GM23338 (cell line): Measurements from ENCODE around the gene ABR. TPM values are rescaled to one million over a fixed set of nuclear protein-coding genes. Genes with fewer than 3 reads are reported as not detected.
A peak's percentile ranks its signal among the peaks of the same experiment; 100 is the strongest.

Experiments
- ATAC-seq: fragments of 200-7000 bp; cut with Tn5 transposase; 3 replicates; pipeline ENCODE4 v1.9.1; 2020
- DNase-seq: peaks from one replicate; pipeline ENCODE4 v3.0.0-alpha.2; 2015; ENCODE audit warnings: low spot score
- H2AFZ ChIP-seq: fragments of 200-600 bp; sonication (generic); 2 replicates; pipeline ENCODE4 v1.8.0; 2016; ENCODE audit warnings: antibody characterized with exemption, mild to moderate bottlenecking, moderate library complexity
- H3F3A ChIP-seq: fragments of 200-600 bp; sonication (generic); replicated peaks from 2 replicates; pipeline ENCODE4 v1.8.0; 2017; ENCODE audit warnings: antibody characterized with exemption, mixed run types, low read depth
- H3K27ac ChIP-seq: fragments of 200-600 bp; sonication (generic); 2 replicates; pipeline ENCODE4 v1.6.1; 2016; ENCODE audit warnings: low read depth
- H3K27me3 ChIP-seq: fragments of 200-600 bp; sonication (generic); 2 replicates; pipeline ENCODE4 v1.8.0; 2016; ENCODE audit warnings: mild to moderate bottlenecking, mixed run types, moderate library complexity; ENCODE audit not compliant: insufficient read depth
- H3K36me3 ChIP-seq: fragments of 200-600 bp; sonication (generic); 2 replicates; pipeline ENCODE4 v1.8.0; 2016; ENCODE audit warnings: mild to moderate bottlenecking; ENCODE audit not compliant: insufficient read depth
- H3K4me1 ChIP-seq: fragments of 200-600 bp; sonication (generic); 2 replicates; pipeline ENCODE4 v1.8.0; 2016; ENCODE audit warnings: mild to moderate bottlenecking, moderate library complexity; ENCODE audit not compliant: insufficient read depth
- H3K4me2 ChIP-seq: fragments of 200-600 bp; sonication (generic); 2 replicates; pipeline ENCODE4 v1.7.1; 2017; ENCODE audit warnings: mixed run types
- H3K4me3 ChIP-seq: fragments of 200-600 bp; sonication (generic); 2 replicates; pipeline ENCODE4 v1.6.1; 2016; ENCODE audit warnings: mixed run types
- H3K79me2 ChIP-seq: fragments of 200-600 bp; sonication (generic); replicated peaks from 2 replicates; pipeline ENCODE4 v1.8.0; 2017; ENCODE audit warnings: mild to moderate bottlenecking; ENCODE audit not compliant: insufficient read depth
- H3K9me2 ChIP-seq: fragments of 200-600 bp; sonication (generic); 2 replicates; pipeline ENCODE4 v1.8.0; 2017; ENCODE audit not compliant: insufficient read depth
- H4K20me1 ChIP-seq: fragments of 200-600 bp; sonication (generic); replicated peaks from 2 replicates; pipeline ENCODE4 v1.8.0; 2017; ENCODE audit warnings: mild to moderate bottlenecking; ENCODE audit not compliant: insufficient read depth
- H3K27ac Mint-ChIP-seq: 2 replicates; pipeline ENCODE4 v1.8.0; 2020; ENCODE audit warnings: inconsistent platforms, mild to moderate bottlenecking, moderate library complexity, mixed read lengths
- H3K27me3 Mint-ChIP-seq: 3 replicates; pipeline ENCODE4 v1.8.0; 2022; ENCODE audit warnings: low read depth, mild to moderate bottlenecking, moderate library complexity, mixed read lengths, inconsistent platforms; ENCODE audit not compliant: insufficient read depth, poor library complexity
- H3K36me3 Mint-ChIP-seq: 3 replicates; pipeline ENCODE4 v1.8.0; 2021; ENCODE audit warnings: low read depth, mild to moderate bottlenecking, inconsistent platforms, moderate library complexity, mixed read lengths
- H3K4me1 Mint-ChIP-seq: 3 replicates; pipeline ENCODE4 v1.8.0; 2020; ENCODE audit warnings: mild to moderate bottlenecking, inconsistent platforms, mixed read lengths
- H3K4me3 Mint-ChIP-seq: 3 replicates; pipeline ENCODE4 v1.8.0; 2021; ENCODE audit warnings: moderate library complexity, mild to moderate bottlenecking, inconsistent platforms, mixed read lengths
- H3K9me3 Mint-ChIP-seq: 3 replicates; pipeline ENCODE4 v1.8.0; 2020; ENCODE audit warnings: moderate library complexity, mild to moderate bottlenecking, inconsistent platforms, mixed read lengths
- REST ChIP-seq: IDR thresholded peaks from one replicate; pipeline ENCODE4 v1.6.1; 2018; ENCODE audit warnings: antibody characterized with exemption; ENCODE audit not compliant: unreplicated experiment
- polyA plus RNA-seq: library from polyadenylated mRNA; unstranded; fragments of >200 nt; fragmentation: Nextera tagmentation; extraction: Ambion mirVana; gene quantifications from 2 replicates; pipeline ENCODE4 v1.2.1, GENCODE V29; 2016
- total RNA-seq: library from RNA; depleted of rRNA; stranded (reverse); fragments of >200 nt; shearing (Covaris generic); gene quantifications from 2 replicates; pipeline ENCODE4 v1.2.3, GENCODE V29; 2014
- TF ChIP-seq, protein P1 (sequence below): fragments of 250-450 bp; sonication (Bioruptor Pico); IDR thresholded peaks from 2 replicates; pipeline ENCODE4 v1.5.0; 2020; ENCODE audit warnings: mild to moderate bottlenecking, moderate library complexity

The ABR gene
- total and polyA plus RNA-seq, 2 experiments from 2014 or later = 15.0 to 27.7 TPM

- TF ChIP-seq, protein P1, sequence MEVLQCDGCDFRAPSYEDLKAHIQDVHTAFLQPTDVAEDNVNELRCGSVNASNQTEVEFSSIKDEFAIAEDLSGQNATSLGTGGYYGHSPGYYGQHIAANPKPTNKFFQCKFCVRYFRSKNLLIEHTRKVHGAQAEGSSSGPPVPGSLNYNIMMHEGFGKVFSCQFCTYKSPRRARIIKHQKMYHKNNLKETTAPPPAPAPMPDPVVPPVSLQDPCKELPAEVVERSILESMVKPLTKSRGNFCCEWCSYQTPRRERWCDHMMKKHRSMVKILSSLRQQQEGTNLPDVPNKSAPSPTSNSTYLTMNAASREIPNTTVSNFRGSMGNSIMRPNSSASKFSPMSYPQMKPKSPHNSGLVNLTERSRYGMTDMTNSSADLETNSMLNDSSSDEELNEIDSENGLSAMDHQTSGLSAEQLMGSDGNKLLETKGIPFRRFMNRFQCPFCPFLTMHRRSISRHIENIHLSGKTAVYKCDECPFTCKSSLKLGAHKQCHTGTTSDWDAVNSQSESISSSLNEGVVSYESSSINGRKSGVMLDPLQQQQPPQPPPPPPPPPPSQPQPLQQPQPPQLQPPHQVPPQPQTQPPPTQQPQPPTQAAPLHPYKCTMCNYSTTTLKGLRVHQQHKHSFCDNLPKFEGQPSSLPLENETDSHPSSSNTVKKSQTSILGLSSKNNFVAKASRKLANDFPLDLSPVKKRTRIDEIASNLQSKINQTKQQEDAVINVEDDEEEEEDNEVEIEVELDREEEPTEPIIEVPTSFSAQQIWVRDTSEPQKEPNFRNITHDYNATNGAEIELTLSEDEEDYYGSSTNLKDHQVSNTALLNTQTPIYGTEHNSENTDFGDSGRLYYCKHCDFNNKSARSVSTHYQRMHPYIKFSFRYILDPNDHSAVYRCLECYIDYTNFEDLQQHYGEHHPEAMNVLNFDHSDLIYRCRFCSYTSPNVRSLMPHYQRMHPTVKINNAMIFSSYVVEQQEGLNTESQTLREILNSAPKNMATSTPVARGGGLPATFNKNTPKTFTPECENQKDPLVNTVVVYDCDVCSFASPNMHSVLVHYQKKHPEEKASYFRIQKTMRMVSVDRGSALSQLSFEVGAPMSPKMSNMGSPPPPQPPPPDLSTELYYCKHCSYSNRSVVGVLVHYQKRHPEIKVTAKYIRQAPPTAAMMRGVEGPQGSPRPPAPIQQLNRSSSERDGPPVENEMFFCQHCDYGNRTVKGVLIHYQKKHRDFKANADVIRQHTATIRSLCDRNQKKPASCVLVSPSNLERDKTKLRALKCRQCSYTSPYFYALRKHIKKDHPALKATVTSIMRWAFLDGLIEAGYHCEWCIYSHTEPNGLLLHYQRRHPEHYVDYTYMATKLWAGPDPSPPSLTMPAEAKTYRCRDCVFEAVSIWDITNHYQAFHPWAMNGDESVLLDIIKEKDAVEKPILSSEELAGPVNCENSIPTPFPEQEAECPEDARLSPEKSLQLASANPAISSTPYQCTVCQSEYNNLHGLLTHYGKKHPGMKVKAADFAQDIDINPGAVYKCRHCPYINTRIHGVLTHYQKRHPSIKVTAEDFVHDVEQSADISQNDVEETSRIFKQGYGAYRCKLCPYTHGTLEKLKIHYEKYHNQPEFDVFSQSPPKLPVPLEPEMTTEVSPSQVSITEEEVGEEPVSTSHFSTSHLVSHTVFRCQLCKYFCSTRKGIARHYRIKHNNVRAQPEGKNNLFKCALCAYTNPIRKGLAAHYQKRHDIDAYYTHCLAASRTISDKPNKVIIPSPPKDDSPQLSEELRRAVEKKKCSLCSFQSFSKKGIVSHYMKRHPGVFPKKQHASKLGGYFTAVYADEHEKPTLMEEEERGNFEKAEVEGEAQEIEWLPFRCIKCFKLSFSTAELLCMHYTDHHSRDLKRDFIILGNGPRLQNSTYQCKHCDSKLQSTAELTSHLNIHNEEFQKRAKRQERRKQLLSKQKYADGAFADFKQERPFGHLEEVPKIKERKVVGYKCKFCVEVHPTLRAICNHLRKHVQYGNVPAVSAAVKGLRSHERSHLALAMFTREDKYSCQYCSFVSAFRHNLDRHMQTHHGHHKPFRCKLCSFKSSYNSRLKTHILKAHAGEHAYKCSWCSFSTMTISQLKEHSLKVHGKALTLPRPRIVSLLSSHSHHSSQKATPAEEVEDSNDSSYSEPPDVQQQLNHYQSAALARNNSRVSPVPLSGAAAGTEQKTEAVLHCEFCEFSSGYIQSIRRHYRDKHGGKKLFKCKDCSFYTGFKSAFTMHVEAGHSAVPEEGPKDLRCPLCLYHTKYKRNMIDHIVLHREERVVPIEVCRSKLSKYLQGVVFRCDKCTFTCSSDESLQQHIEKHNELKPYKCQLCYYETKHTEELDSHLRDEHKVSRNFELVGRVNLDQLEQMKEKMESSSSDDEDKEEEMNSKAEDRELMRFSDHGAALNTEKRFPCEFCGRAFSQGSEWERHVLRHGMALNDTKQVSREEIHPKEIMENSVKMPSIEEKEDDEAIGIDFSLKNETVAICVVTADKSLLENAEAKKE = no peak
These were observed 89.9 kb downstream of the ABR start (continued) for GRCh38 chr17:1089915-1090314.

- no peaks in the 10 kb centered on the region for H3K36me3 ChIP-seq
- H3K4me3 ChIP-seq = no peak overlapping the region
- 0 out of 2 replicates have a peak overlapping the region, but pooled peaks have one; percentile 26 for H3K27ac ChIP-seq
- ATAC-seq = peak; percentile 88
- H3K79me2 ChIP-seq = no peaks in the 10 kb centered on the region
- no peak for TF ChIP-seq REST
- no peaks in the 10 kb centered on the region for H3F3A ChIP-seq
- Mint-ChIP-seq H3K27me3 (peaks cover 5% of the 10 kb centered on the region), H3K4me1 (peaks cover 11% of the 10 kb centered on the region; the same call in 2 of the 3 replicates), H3K27ac (no peak overlapping the region), H3K4me3 (no peak overlapping the region), H3K9me3 (no peaks in the 10 kb centered on the region), H3K36me3 (peaks cover 3% of the 10 kb centered on the region; the same call in 1 of the 3 replicates)
- peak overlapping the region; percentile 60; the same call in 1 of the 2 replicates for H3K4me2 ChIP-seq
- peak; percentile 87 for DNase-seq
- no peaks in the 10 kb centered on the region; the same call in 1 of the 2 replicates for H4K20me1 ChIP-seq
- no peaks in the 10 kb centered on the region for H3K9me2 ChIP-seq
- no peaks in the 10 kb centered on the region for H3K27me3 ChIP-seq
- no peak overlapping the region for H2AFZ ChIP-seq
- H3K4me1 ChIP-seq = no peaks in the 10 kb centered on the region
These were observed 92.2 kb downstream of the ABR start for GRCh38 chr17:1087381-1088241.
